GM23248 (cell line): ENCODE data around the gene FZD10. TPM values are rescaled to one million over a fixed set of nuclear protein-coding genes. Genes with fewer than 3 reads are reported as not detected.

Experiments used
- DNase-seq: peaks from one replicate; pipeline ENCODE4 v3.0.0-alpha.2; 2015
- H2AFZ ChIP-seq: fragments of 200-600 bp; sonication (generic); 2 replicates; pipeline ENCODE4 v1.6.1; 2016; ENCODE audit warnings: antibody characterized with exemption
- H3F3A ChIP-seq: fragments of 200-600 bp; sonication (generic); 2 replicates; pipeline ENCODE4 v1.6.1; 2016; ENCODE audit warnings: mild to moderate bottlenecking, antibody characterized with exemption, mixed run types; ENCODE audit not compliant: insufficient read depth
- H3K27ac ChIP-seq: fragments of 200-600 bp; sonication (generic); 2 replicates; pipeline ENCODE4 v1.5.1; 2016; ENCODE audit warnings: mild to moderate bottlenecking
- H3K27me3 ChIP-seq: fragments of 200-600 bp; sonication (generic); replicated peaks from 2 replicates; pipeline ENCODE4 v1.6.1; 2016; ENCODE audit warnings: mild to moderate bottlenecking; ENCODE audit not compliant: insufficient read depth
- H3K36me3 ChIP-seq: fragments of 200-600 bp; sonication (generic); 2 replicates; pipeline ENCODE4 v1.6.1; 2016; ENCODE audit warnings: low read depth, mild to moderate bottlenecking
- H3K4me1 ChIP-seq: fragments of 200-600 bp; sonication (generic); 2 replicates; pipeline ENCODE4 v1.6.1; 2016; ENCODE audit warnings: mild to moderate bottlenecking; ENCODE audit not compliant: insufficient read depth
- H3K4me2 ChIP-seq: fragments of 200-600 bp; sonication (generic); one replicate; pipeline ENCODE4 v1.6.1; 2016; ENCODE audit warnings: mild to moderate bottlenecking; ENCODE audit not compliant: unreplicated experiment
- H3K4me3 ChIP-seq: fragments of 200-600 bp; sonication (generic); 2 replicates; pipeline ENCODE4 v1.5.1; 2016; ENCODE audit warnings: mild to moderate bottlenecking
- H3K79me2 ChIP-seq: fragments of 200-600 bp; sonication (generic); 2 replicates; pipeline ENCODE4 v1.6.1; 2016; ENCODE audit warnings: mild to moderate bottlenecking; ENCODE audit not compliant: insufficient read depth
- H3K9ac ChIP-seq: fragments of 200-600 bp; sonication (generic); 2 replicates; pipeline ENCODE4 v1.6.1; 2016; ENCODE audit warnings: mild to moderate bottlenecking
- H3K9me2 ChIP-seq: fragments of 200-600 bp; sonication (generic); 2 replicates; pipeline ENCODE4 v1.6.1; 2016; ENCODE audit warnings: mixed run types, mild to moderate bottlenecking, moderate library complexity; ENCODE audit not compliant: insufficient read depth
- H3K9me3 ChIP-seq: fragments of 200-600 bp; sonication (generic); one replicate; pipeline ENCODE4 v1.6.1; 2017; ENCODE audit warnings: low read depth
- H4K20me1 ChIP-seq: fragments of 200-600 bp; sonication (generic); 2 replicates; pipeline ENCODE4 v1.6.0; 2016; ENCODE audit not compliant: insufficient read depth
- EZH2 ChIP-seq: fragments of 200-600 bp; sonication (generic); IDR thresholded peaks from 2 replicates; pipeline ENCODE4 v1.6.1; 2018; ENCODE audit warnings: antibody characterized with exemption, mild to moderate bottlenecking; ENCODE audit not compliant: insufficient read depth, poor library complexity, severe bottlenecking
- EZH2phosphoT487 ChIP-seq: fragments of 200-600 bp; sonication (generic); IDR thresholded peaks from 2 replicates; pipeline ENCODE4 v1.6.1; 2018; ENCODE audit warnings: antibody characterized with exemption, moderate library complexity, mild to moderate bottlenecking, low read depth; ENCODE audit not compliant: insufficient read depth
- WGBS, 2 experiments: methylation state at CpG; one replicate each; pipeline ENCODE4 v1.1.6; 2015 to 2017; ENCODE audit warnings: low lambda C conversion rate in 2 of 2, low coverage in 1 of 2; ENCODE audit errors: missing lambda C conversion rate in 2 of 2; 5-methylcytosine and 5-hydroxymethylcytosine counted together
- in situ Hi-C: fragments of 300-500 bp; cut with MboI; formaldehyde crosslinking; loops from 2 replicates; pipeline ENCODE4 v1.15.0; 2020
- polyA plus RNA-seq: library from polyadenylated mRNA; unstranded; fragments of >200 nt; fragmentation: Nextera tagmentation; extraction: Ambion mirVana; gene quantifications from 2 replicates; pipeline ENCODE4 v1.2.1, GENCODE V29; 2016
- total RNA-seq: library from RNA; depleted of rRNA; stranded (reverse); fragments of >200 nt; shearing (Covaris generic); gene quantifications from 2 replicates; pipeline ENCODE4 v1.2.3, GENCODE V29; 2014

FZD10 gene
- total and polyA plus RNA-seq, 2 experiments from 2014 or later, result not detected

DNA sequence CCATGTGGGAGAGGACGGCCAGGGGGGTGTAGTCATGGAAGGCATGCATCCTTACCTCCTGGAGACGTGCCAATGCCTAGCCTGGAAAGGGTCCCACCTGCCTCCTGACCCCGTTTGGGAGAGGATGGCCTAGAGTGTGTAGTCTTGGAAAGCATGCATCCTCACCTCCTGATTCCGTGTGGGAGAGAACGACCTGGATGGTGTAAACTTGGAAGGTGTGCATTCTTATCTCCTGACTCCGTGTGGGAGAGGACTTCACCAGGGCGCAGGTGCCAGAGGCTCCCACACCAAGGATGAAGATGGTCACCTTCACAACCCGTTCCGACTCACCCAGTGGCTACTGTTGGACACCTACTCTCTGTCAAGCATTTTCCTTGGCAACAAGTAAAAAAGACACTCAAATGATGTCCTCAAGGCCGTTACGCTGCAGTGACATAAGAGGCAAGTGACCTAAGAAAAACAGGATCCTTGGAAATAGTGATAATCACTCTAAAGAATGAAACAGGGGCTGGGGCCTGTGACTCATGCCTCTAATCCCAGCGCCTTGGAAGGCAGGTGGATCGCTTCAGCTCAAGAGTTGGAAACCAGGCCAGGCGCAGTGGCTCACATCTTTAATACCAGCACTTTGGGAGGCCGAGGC, 37.5 kb upstream of the FZD10 start:
- in situ Hi-C loops, result no loop called here
- no peak for TF ChIP-seq EZH2phosphoT487
- no peak for TF ChIP-seq EZH2
- Histone ChIP-seq H3K9me2 (no peaks in the 10 kb centered on the region), H3K4me1 (no peaks in the 10 kb centered on the region), H2AFZ (no peak overlapping the region), H3F3A (no peaks in the 10 kb centered on the region), H3K79me2 (no peaks in the 10 kb centered on the region), H3K4me3 (no peak overlapping the region), H3K4me2 (no peak overlapping the region), H3K27ac (no peak overlapping the region), H3K9ac (no peak overlapping the region), H3K9me3 (no peaks in the 10 kb centered on the region), H4K20me1 (no peaks in the 10 kb centered on the region), H3K27me3 (no peaks in the 10 kb centered on the region), H3K36me3 (no peaks in the 10 kb centered on the region)
- WGBS, 2 experiments, result 70 to 75% methylated on average over 15 of the region's 15 CpGs
- no peak for DNase-seq

- Histone ChIP-seq H3K4me2 (no peak overlapping the region), H3F3A (no peaks in the 10 kb centered on the region), H3K9ac (no peak overlapping the region), H3K4me1 (no peaks in the 10 kb centered on the region), H3K27me3 (no peaks in the 10 kb centered on the region), H3K36me3 (no peaks in the 10 kb centered on the region), H3K9me3 (no peaks in the 10 kb centered on the region), H3K4me3 (no peak overlapping the region), H4K20me1 (no peaks in the 10 kb centered on the region), H2AFZ (no peak overlapping the region), H3K9me2 (no peaks in the 10 kb centered on the region), H3K27ac (no peak overlapping the region), H3K79me2 (no peaks in the 10 kb centered on the region)
- TF ChIP-seq EZH2phosphoT487, result no peak
- 7 to 13% methylated on average over 13 of the region's 13 CpGs for WGBS, 2 experiments
- peak; percentile 55 for DNase-seq
- in situ Hi-C loops, result no loop called here
These were observed 36.2 kb upstream of the FZD10 start for GRCh38 chr12:130126023-130126432.

GRCh38 chr12:130127532-130127911, 34.7 kb upstream of the FZD10 start:
- no peaks in the 10 kb centered on the region for H3K4me1 ChIP-seq
- no peaks in the 10 kb centered on the region for H3K9me2 ChIP-seq
- in situ Hi-C loops, result no loop called here
- H3K9ac ChIP-seq, result no peak overlapping the region
- TF ChIP-seq EZH2phosphoT487, result no peak
- H3K4me3 ChIP-seq, result no peak overlapping the region
- no peaks in the 10 kb centered on the region for H3K9me3 ChIP-seq
- H3K4me2 ChIP-seq, result no peak overlapping the region
- H4K20me1 ChIP-seq, result no peaks in the 10 kb centered on the region
- H3K36me3 ChIP-seq, result no peaks in the 10 kb centered on the region
- H3F3A ChIP-seq, result no peaks in the 10 kb centered on the region
- H3K79me2 ChIP-seq, result no peaks in the 10 kb centered on the region
- H2AFZ ChIP-seq, result no peak overlapping the region
- DNase-seq, result peak; percentile 32
- WGBS, 2 experiments, result 5 to 9% methylated on average over 3 of the region's 3 CpGs
- no peaks in the 10 kb centered on the region for H3K27me3 ChIP-seq
- H3K27ac ChIP-seq, result no peak overlapping the region

- Histone ChIP-seq H3K27ac (0 out of 2 replicates have a peak overlapping the region, but pooled peaks have one; percentile 12), H3K9me3 (no peaks in the 10 kb centered on the region)
- in situ Hi-C loops, result no loop called here
These were observed 34.1 kb upstream of the FZD10 start for GRCh38 chr12:130127912-130128789.

More at GRCh38 chr12:130127912-130128789, 34.1 kb upstream of the FZD10 start:
- no peak overlapping the region for H3K9ac ChIP-seq
- H2AFZ ChIP-seq, result no peak overlapping the region
- H3K79me2 ChIP-seq, result no peaks in the 10 kb centered on the region
- WGBS, 2 experiments, result 4 to 5% methylated on average over 21 of the region's 21 CpGs
- DNase-seq, result peak; percentile 59
- no peaks in the 10 kb centered on the region for H3F3A ChIP-seq
- no peaks in the 10 kb centered on the region for H3K4me1 ChIP-seq
- no peaks in the 10 kb centered on the region for H4K20me1 ChIP-seq
- H3K4me3 ChIP-seq, result no peak overlapping the region
- no peaks in the 10 kb centered on the region for H3K9me2 ChIP-seq
- H3K27me3 ChIP-seq, result no peaks in the 10 kb centered on the region
- TF ChIP-seq EZH2 (no peak), EZH2phosphoT487 (no peak)
- H3K4me2 ChIP-seq, result no peak overlapping the region
- H3K36me3 ChIP-seq, result no peaks in the 10 kb centered on the region
